Activated CD8-positive, alpha-beta T cell treated with anti-CD3 and anti-CD28 coated beads, Interleukin-2, amount 10 ng/mL, durations not matched to agents 7 days and 5 days (primary cell): ENCODE results near the gene PIPOX. TPM values are rescaled to one million over a fixed set of nuclear protein-coding genes. Genes with fewer than 3 reads are reported as not detected.
"Not testable (repeated sequence)": the region's sequence is repeated elsewhere in the genome, so short reads cannot be mapped to it uniquely, and the experiment has no call there.

Source experiments
- ATAC-seq: fragments of 150-1000 bp; cut with Tn5 transposase; one replicate; pipeline ENCODE4 v1.10.0; 2021; ENCODE audit warnings: moderate library complexity
- CTCF ChIA-PET: fragments of 350-600 bp; sonication (Branson Sonifier 250); formaldehyde crosslinking; loops from one replicate; lab custom pipeline; 2021; ENCODE audit warnings: antibody characterized with exemption; lab: Charles Lee
- POLR2A ChIA-PET: fragments of 350-600 bp; sonication (Branson Sonifier 250); formaldehyde crosslinking; loops from one replicate; lab custom pipeline; 2021; ENCODE audit warnings: antibody characterized with exemption; lab: Charles Lee
- DNase-seq: peaks from one replicate; pipeline ENCODE4 v3.0.0-alpha.2; 2020
- H3K27ac Mint-ChIP-seq: one replicate; pipeline ENCODE4 v1.8.0; 2021; ENCODE audit warnings: mild to moderate bottlenecking, mixed read lengths
- H3K27me3 Mint-ChIP-seq: one replicate; pipeline ENCODE4 v1.8.0; 2021; ENCODE audit warnings: low read depth, mixed read lengths
- H3K36me3 Mint-ChIP-seq: one replicate; pipeline ENCODE4 v1.8.0; 2021; ENCODE audit warnings: low read depth, mixed read lengths
- H3K4me1 Mint-ChIP-seq: one replicate; pipeline ENCODE4 v1.8.0; 2021; ENCODE audit warnings: low read depth, mixed read lengths
- H3K4me3 Mint-ChIP-seq: one replicate; pipeline ENCODE4 v1.8.0; 2021; ENCODE audit warnings: mild to moderate bottlenecking, mixed read lengths
- H3K9me3 Mint-ChIP-seq: one replicate; pipeline ENCODE4 v1.8.0; 2022; ENCODE audit warnings: mixed read lengths; ENCODE audit not compliant: insufficient read depth
- total RNA-seq, 2 experiments: library from RNA; stranded (reverse); gene quantifications; one replicate each; pipeline ENCODE4 v1.2.3, GENCODE V29; 2021

The PIPOX gene
- total RNA-seq, 2 experiments from 2014 or later, result 0.53 to 1.5 TPM

GRCh38 chr17:29080965-29081364 lies 38.0 kb downstream of the PIPOX start:
- no peak for DNase-seq
- H3K27me3 Mint-ChIP-seq, result no peaks in the 10 kb centered on the region
- H3K4me3 Mint-ChIP-seq, result no peak overlapping the region
- ChIA-PET POLR2A (no interaction called here), CTCF (interaction anchor here (2.9 kb wide), 1 partner anchor 116 kb away, joined by 13 read pairs; no protein-coding TSS in a partner anchor)
- peaks cover 2% of the 10 kb centered on the region for H3K36me3 Mint-ChIP-seq
- H3K4me1 Mint-ChIP-seq, result no peaks in the 10 kb centered on the region
- no peak overlapping the region for H3K27ac Mint-ChIP-seq
- H3K9me3 Mint-ChIP-seq, result no peaks in the 10 kb centered on the region
- ATAC-seq, result no peak

- no peaks in the 10 kb centered on the region for H3K4me1 Mint-ChIP-seq
- no peaks in the 10 kb centered on the region for H3K27me3 Mint-ChIP-seq
- DNase-seq (no peak), ATAC-seq (no peak)
- no peak overlapping the region for H3K27ac Mint-ChIP-seq
- peaks cover 8% of the 10 kb centered on the region for H3K36me3 Mint-ChIP-seq
- POLR2A ChIA-PET, result no interaction called here
- no peak overlapping the region for H3K4me3 Mint-ChIP-seq
- CTCF ChIA-PET, result no interaction called here
- H3K9me3 Mint-ChIP-seq, result no peaks in the 10 kb centered on the region
Measured at GRCh38 chr17:29084541-29085146, 41.7 kb downstream of the PIPOX start.

- no peaks in the 10 kb centered on the region for H3K9me3 Mint-ChIP-seq
- H3K4me3 Mint-ChIP-seq, result no peak overlapping the region
- H3K4me1 Mint-ChIP-seq, result no peaks in the 10 kb centered on the region
- H3K27me3 Mint-ChIP-seq, result no peaks in the 10 kb centered on the region
- DNase-seq (no peak), ATAC-seq (no peak)
- no peak overlapping the region for H3K27ac Mint-ChIP-seq
- CTCF ChIA-PET, result no interaction called here
- POLR2A ChIA-PET, result no interaction called here
- H3K36me3 Mint-ChIP-seq, result peaks cover 8% of the 10 kb centered on the region
Measured at GRCh38 chr17:29085223-29085622, 42.3 kb downstream of the PIPOX start.

- no peak overlapping the region for H3K27ac Mint-ChIP-seq
- ChIA-PET POLR2A (no interaction called here), CTCF (interaction anchor here (0.9 to 1.1 kb wide), 2 partner anchors 30 to 121 kb away, joined by 3 read pairs; no protein-coding TSS in a partner anchor)
- DNase-seq (no peak), ATAC-seq (no peak)
- H3K4me3 Mint-ChIP-seq, result no peak overlapping the region
- no peaks in the 10 kb centered on the region for H3K9me3 Mint-ChIP-seq
- H3K4me1 Mint-ChIP-seq, result no peaks in the 10 kb centered on the region
- peaks cover 11% of the 10 kb centered on the region for H3K36me3 Mint-ChIP-seq
- no peaks in the 10 kb centered on the region for H3K27me3 Mint-ChIP-seq
Measured at GRCh38 chr17:29086628-29087332, 43.8 kb downstream of the PIPOX start.

GRCh38 chr17:29088782-29089181 lies 45.8 kb downstream of the PIPOX start:
- H3K4me3 Mint-ChIP-seq, H3K27me3 Mint-ChIP-seq, H3K9me3 Mint-ChIP-seq, POLR2A ChIA-PET, H3K4me1 Mint-ChIP-seq, ATAC-seq, DNase-seq: not testable (repeated sequence)
- peak overlapping the region; percentile 18 for H3K27ac Mint-ChIP-seq
- H3K36me3 Mint-ChIP-seq, result peaks cover 11% of the 10 kb centered on the region
- CTCF ChIA-PET, result interaction anchor here (1.3 kb wide), 1 partner anchor 12 kb away, joined by 4 read pairs; no protein-coding TSS in a partner anchor

GRCh38 chr17:29089601-29090044 lies 46.7 kb downstream of the PIPOX start:
- Mint-ChIP-seq H3K4me3 (no peak overlapping the region), H3K27ac (no peak overlapping the region), H3K27me3 (no peaks in the 10 kb centered on the region), H3K36me3 (peaks cover 11% of the 10 kb centered on the region), H3K4me1 (no peaks in the 10 kb centered on the region), H3K9me3 (no peaks in the 10 kb centered on the region)
- CTCF ChIA-PET, result interaction anchor here (0.8 to 1.3 kb wide), 2 partner anchors 13 to 22 kb away, joined by 3 to 4 read pairs; no protein-coding TSS in a partner anchor
- POLR2A ChIA-PET, result no interaction called here
- DNase-seq (no peak), ATAC-seq (no peak)

- Mint-ChIP-seq H3K9me3 (no peaks in the 10 kb centered on the region), H3K4me3 (no peak overlapping the region), H3K27ac (no peak overlapping the region), H3K4me1 (no peaks in the 10 kb centered on the region), H3K36me3 (peaks cover 11% of the 10 kb centered on the region), H3K27me3 (no peaks in the 10 kb centered on the region)
- DNase-seq (no peak), ATAC-seq (no peak)
- POLR2A ChIA-PET, result no interaction called here
- CTCF ChIA-PET, result interaction anchor here (0.8 to 2.3 kb wide), 2 partner anchors 22 to 124 kb away, joined by 3 to 11 read pairs; no protein-coding TSS in a partner anchor
Measured at GRCh38 chr17:29090108-29090507, 47.2 kb downstream of the PIPOX start.

GRCh38 chr17:29090750-29091605 lies 48.0 kb downstream of the PIPOX start:
- Mint-ChIP-seq H3K9me3 (no peaks in the 10 kb centered on the region), H3K4me1 (no peaks in the 10 kb centered on the region), H3K4me3 (no peak overlapping the region), H3K27ac (no peak overlapping the region), H3K36me3 (peaks cover 11% of the 10 kb centered on the region), H3K27me3 (no peaks in the 10 kb centered on the region)
- ATAC-seq, result no peak
- ChIA-PET CTCF (interaction anchor here (1.3 to 2.3 kb wide), 3 partner anchors 23 to 125 kb away, joined by 3 to 11 read pairs (median 5); no protein-coding TSS in a partner anchor), POLR2A (interaction anchor here (0.8 kb wide), 1 partner anchor 9 kb away, joined by 4 read pairs; no protein-coding TSS in a partner anchor)
- no peak for DNase-seq

- no peaks in the 10 kb centered on the region for H3K9me3 Mint-ChIP-seq
- H3K4me3 Mint-ChIP-seq, result no peak overlapping the region
- ChIA-PET POLR2A (interaction anchor here (0.6 to 0.8 kb wide), 2 partner anchors 9 to 26 kb away, joined by 3 to 4 read pairs; no protein-coding TSS in a partner anchor), CTCF (interaction anchor here (1.3 to 2.3 kb wide), 4 partner anchors 20 to 126 kb away, joined by 3 to 11 read pairs (median 6); no protein-coding TSS in a partner anchor)
- ATAC-seq, result no peak
- no peaks in the 10 kb centered on the region for H3K27me3 Mint-ChIP-seq
- H3K27ac Mint-ChIP-seq, result no peak overlapping the region
- peaks cover 8% of the 10 kb centered on the region for H3K36me3 Mint-ChIP-seq
- no peak for DNase-seq
- H3K4me1 Mint-ChIP-seq, result no peaks in the 10 kb centered on the region
Measured at GRCh38 chr17:29091606-29092289, 48.8 kb downstream of the PIPOX start.

GRCh38 chr17:29093090-29093871 lies 50.3 kb downstream of the PIPOX start:
- Mint-ChIP-seq H3K27me3 (no peaks in the 10 kb centered on the region), H3K4me3 (no peak overlapping the region), H3K9me3 (no peaks in the 10 kb centered on the region), H3K36me3 (peaks cover 10% of the 10 kb centered on the region), H3K27ac (no peak overlapping the region), H3K4me1 (no peaks in the 10 kb centered on the region)
- CTCF ChIA-PET, result interaction anchor here (1.0 to 2.3 kb wide), 4 partner anchors 19 to 128 kb away, joined by 4 to 8 read pairs (median 6); no protein-coding TSS in a partner anchor
- POLR2A ChIA-PET, result no interaction called here
- DNase-seq, result no peak
- ATAC-seq, result no peak
